WTC11 (cell line): ENCODE data around the gene C2orf80. TPM values are rescaled to one million over a fixed set of nuclear protein-coding genes. Genes with fewer than 3 reads are reported as not detected.

Experiments used
- ATAC-seq: fragments of 200-7000 bp; cut with Tn5 transposase; 2 replicates; pipeline ENCODE4 v1.10.0; 2021; ENCODE audit warnings: mild to moderate bottlenecking, moderate library complexity
- CTCF ChIA-PET: fragments of 300-600 bp; sonication (Branson Sonifier 250); formaldehyde crosslinking; loops from one replicate; lab custom pipeline; 2021; ENCODE audit warnings: antibody characterized with exemption; lab: Charles Lee
- POLR2A ChIA-PET: fragments of 350-600 bp; sonication (Branson Sonifier 250); formaldehyde crosslinking; loops from one replicate; lab custom pipeline; 2021; ENCODE audit warnings: antibody characterized with exemption; lab: Charles Lee
- DNase-seq: peaks from one replicate; pipeline ENCODE4 v3.0.0; 2021; ENCODE audit warnings: low spot score
- H3K27ac Mint-ChIP-seq: 2 replicates; pipeline ENCODE4 v1.8.0; 2021; ENCODE audit warnings: mixed read lengths
- H3K27me3 Mint-ChIP-seq: 2 replicates; pipeline ENCODE4 v1.8.0; 2021; ENCODE audit warnings: low read depth, mild to moderate bottlenecking, moderate library complexity, mixed read lengths
- H3K36me3 Mint-ChIP-seq: 2 replicates; pipeline ENCODE4 v1.8.0; 2021; ENCODE audit warnings: mixed read lengths
- H3K4me1 Mint-ChIP-seq: 2 replicates; pipeline ENCODE4 v1.8.0; 2022; ENCODE audit warnings: mixed read lengths
- H3K4me3 Mint-ChIP-seq: 2 replicates; pipeline ENCODE4 v1.8.0; 2021; ENCODE audit warnings: mild to moderate bottlenecking, moderate library complexity, mixed read lengths
- H3K9me3 Mint-ChIP-seq: 2 replicates; pipeline ENCODE4 v1.8.0; 2021; ENCODE audit warnings: mixed read lengths
- ATF1 ChIP-seq: sonication (generic); formaldehyde crosslinking; IDR thresholded peaks from 2 replicates; pipeline ENCODE4 v1.8.1; 2023; ENCODE audit warnings: mild to moderate bottlenecking, moderate library complexity, missing genetic modification reagents
- E2F4 ChIP-seq: sonication (generic); formaldehyde crosslinking; IDR thresholded peaks from 2 replicates; pipeline ENCODE4 v1.8.1; 2022; ENCODE audit warnings: low read depth, mild to moderate bottlenecking, moderate library complexity, missing genetic modification reagents, borderline replicate concordance
- ELF4 ChIP-seq: sonication (generic); formaldehyde crosslinking; IDR thresholded peaks from 2 replicates; pipeline ENCODE4 v1.8.1; 2022; ENCODE audit warnings: low read depth, mild to moderate bottlenecking, moderate library complexity, missing genetic modification reagents
- ESRRA ChIP-seq: sonication (generic); formaldehyde crosslinking; IDR thresholded peaks from 2 replicates; pipeline ENCODE4 v1.8.1; 2022; ENCODE audit warnings: mild to moderate bottlenecking, missing genetic modification reagents, borderline replicate concordance
- FOXP4 ChIP-seq: sonication (generic); formaldehyde crosslinking; IDR thresholded peaks from 2 replicates; pipeline ENCODE4 v1.8.0; 2022; ENCODE audit warnings: mild to moderate bottlenecking, missing genetic modification reagents
- GABPB1 ChIP-seq: sonication (generic); formaldehyde crosslinking; IDR thresholded peaks from 2 replicates; pipeline ENCODE4 v1.8.1; 2023; ENCODE audit warnings: mild to moderate bottlenecking, missing genetic modification reagents
- GRHL2 ChIP-seq: fragments of 250-450 bp; sonication (Bioruptor Pico); IDR thresholded peaks from 2 replicates; pipeline ENCODE4 v1.8.0; 2022; ENCODE audit warnings: mild to moderate bottlenecking, moderate library complexity; ENCODE audit not compliant: insufficient replicate concordance, severe bottlenecking
- HMGA2 ChIP-seq: fragments of 250-450 bp; sonication (Bioruptor Pico); IDR thresholded peaks from 2 replicates; pipeline ENCODE4 v1.4.0; 2021; ENCODE audit warnings: mild to moderate bottlenecking, moderate library complexity
- KAT7 ChIP-seq: sonication (generic); formaldehyde crosslinking; IDR thresholded peaks from 2 replicates; pipeline ENCODE4 v1.8.1; 2023; ENCODE audit warnings: missing genetic modification reagents, mild to moderate bottlenecking, borderline replicate concordance
- MAX ChIP-seq: sonication (generic); formaldehyde crosslinking; IDR thresholded peaks from 2 replicates; pipeline ENCODE4 v1.8.0; 2022; ENCODE audit warnings: mild to moderate bottlenecking, missing genetic modification reagents
- MLX ChIP-seq: sonication (generic); formaldehyde crosslinking; IDR thresholded peaks from 2 replicates; pipeline ENCODE4 v1.8.1; 2023; ENCODE audit warnings: mild to moderate bottlenecking, missing genetic modification reagents, moderate library complexity
- MXD4 ChIP-seq: fragments of 250-450 bp; sonication (Bioruptor Pico); IDR thresholded peaks from 2 replicates; pipeline ENCODE4 v1.8.0; 2021; ENCODE audit warnings: mild to moderate bottlenecking, moderate library complexity, borderline replicate concordance
- NFYB ChIP-seq: sonication (generic); formaldehyde crosslinking; conservative IDR thresholded peaks from 2 replicates; pipeline ENCODE4 v1.8.0; 2022; ENCODE audit warnings: low read depth, missing genetic modification reagents
- NR2C2 ChIP-seq: sonication (generic); formaldehyde crosslinking; IDR thresholded peaks from 2 replicates; pipeline ENCODE4 v1.8.0; 2022; ENCODE audit warnings: mild to moderate bottlenecking, missing genetic modification reagents
- RELA ChIP-seq: sonication (generic); formaldehyde crosslinking; IDR thresholded peaks from 2 replicates; pipeline ENCODE4 v1.8.1; 2022; ENCODE audit warnings: missing genetic modification reagents, mild to moderate bottlenecking, borderline replicate concordance
- RORB ChIP-seq: fragments of 250-450 bp; sonication (Bioruptor Pico); IDR thresholded peaks from 2 replicates; pipeline ENCODE4 v1.9.0; 2021; ENCODE audit warnings: mild to moderate bottlenecking
- ZBTB21 ChIP-seq: sonication (generic); formaldehyde crosslinking; IDR thresholded peaks from 2 replicates; pipeline ENCODE4 v1.8.1; 2023; ENCODE audit warnings: mild to moderate bottlenecking, missing genetic modification reagents, borderline replicate concordance
- ZNF219 ChIP-seq: sonication (generic); formaldehyde crosslinking; IDR thresholded peaks from 2 replicates; pipeline ENCODE4 v1.8.0; 2023; ENCODE audit warnings: missing genetic modification reagents, mild to moderate bottlenecking, borderline replicate concordance
- ZNF281 ChIP-seq: sonication (generic); formaldehyde crosslinking; IDR thresholded peaks from 2 replicates; pipeline ENCODE4 v1.8.0; 2023; ENCODE audit warnings: mild to moderate bottlenecking, missing genetic modification reagents
- ZNF425 ChIP-seq: fragments of 250-450 bp; sonication (Bioruptor Pico); conservative IDR thresholded peaks from 2 replicates; pipeline ENCODE4 v1.9.0; 2021; ENCODE audit warnings: mild to moderate bottlenecking
- ZNF512 ChIP-seq: sonication (generic); formaldehyde crosslinking; IDR thresholded peaks from 2 replicates; pipeline ENCODE4 v1.8.1; 2022; ENCODE audit warnings: missing genetic modification reagents, borderline replicate concordance
- ZNF671 ChIP-seq: fragments of 250-450 bp; sonication (Bioruptor Pico); IDR thresholded peaks from 2 replicates; pipeline ENCODE4 v1.8.0; 2021; ENCODE audit warnings: mild to moderate bottlenecking
- total RNA-seq: library from RNA; stranded (reverse); gene quantifications from 3 replicates; pipeline ENCODE4 v1.2.3, GENCODE V29; 2021

C2orf80 gene
- total RNA-seq, 1 experiment from 2014 or later = 0.87 TPM

- TF ChIP-seq E2F4 (CRISPR knock-in tag) (no peak), FOXP4 (no peak), HMGA2 (CRISPR knock-in tag) (no peak), MXD4 (CRISPR knock-in tag) (no peak), ELF4 (CRISPR knock-in tag) (no peak), MAX (CRISPR knock-in tag) (no peak), RELA (CRISPR knock-in tag) (no peak), ZNF425 (CRISPR knock-in tag) (no peak), ZNF671 (CRISPR knock-in tag) (no peak), ZNF281 (CRISPR knock-in tag) (no peak), RORB (CRISPR knock-in tag) (no peak)
Observed at GRCh38 chr2:208128136-208128535, 61.7 kb downstream of the C2orf80 start (continued).

- Mint-ChIP-seq H3K27ac (no peak overlapping the region), H3K36me3 (no peaks in the 10 kb centered on the region)
- TF ChIP-seq FOXP4 = no peak
- TF ChIP-seq ZBTB21 (CRISPR knock-in tag) = no peak
- TF ChIP-seq MLX (CRISPR knock-in tag) = no peak
- TF ChIP-seq GRHL2 = no peak
- no peak for TF ChIP-seq E2F4 (CRISPR knock-in tag)
- TF ChIP-seq NR2C2 (CRISPR knock-in tag) = no peak
- TF ChIP-seq NFYB (CRISPR knock-in tag) = no peak
- no peak for TF ChIP-seq HMGA2 (CRISPR knock-in tag)
- no peak for TF ChIP-seq GABPB1 (CRISPR knock-in tag)
- no peak for TF ChIP-seq ESRRA (CRISPR knock-in tag)
- no peak for TF ChIP-seq KAT7 (CRISPR knock-in tag)
- TF ChIP-seq ZNF219 (CRISPR knock-in tag) = no peak
- no peak for TF ChIP-seq ATF1
- TF ChIP-seq ZNF512 = no peak
- TF ChIP-seq, all 79 proteins: peak for 0
- Mint-ChIP-seq H3K9me3 (peaks cover 7% of the 10 kb centered on the region), H3K27me3 (no peaks in the 10 kb centered on the region; the same call in 1 of the 2 replicates), H3K4me1 (peaks cover 17% of the 10 kb centered on the region), H3K4me3 (no peak overlapping the region)
- no peak for ATAC-seq
- ChIA-PET CTCF (interaction anchor here (1.0 kb wide), 1 partner anchor 128 kb away, joined by 3 read pairs; the partner anchor contains the start of gene IDH1), POLR2A (no interaction called here)
- no peak for DNase-seq
Observed at GRCh38 chr2:208127090-208127489, 62.7 kb downstream of the C2orf80 start.
